ENCODE data around the gene GPRC5A. TPM values are rescaled to one million over a fixed set of nuclear protein-coding genes. Genes with fewer than 3 reads are reported as not detected.

Gene GPRC5A
- total RNA-seq, 3 donors from 2014 or later = 136 to 326 (median 320) TPM

DNA sequence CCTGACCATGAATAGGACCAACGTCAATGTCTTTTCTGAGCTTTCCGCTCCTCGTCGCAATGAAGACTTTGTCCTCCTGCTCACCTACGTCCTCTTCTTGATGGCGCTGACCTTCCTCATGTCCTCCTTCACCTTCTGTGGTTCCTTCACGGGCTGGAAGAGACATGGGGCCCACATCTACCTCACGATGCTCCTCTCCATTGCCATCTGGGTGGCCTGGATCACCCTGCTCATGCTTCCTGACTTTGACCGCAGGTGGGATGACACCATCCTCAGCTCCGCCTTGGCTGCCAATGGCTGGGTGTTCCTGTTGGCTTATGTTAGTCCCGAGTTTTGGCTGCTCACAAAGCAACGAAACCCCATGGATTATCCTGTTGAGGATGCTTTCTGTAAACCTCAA is 17.3 kb downstream of the GPRC5A start:
- TF ChIP-seq, protein P1, sequence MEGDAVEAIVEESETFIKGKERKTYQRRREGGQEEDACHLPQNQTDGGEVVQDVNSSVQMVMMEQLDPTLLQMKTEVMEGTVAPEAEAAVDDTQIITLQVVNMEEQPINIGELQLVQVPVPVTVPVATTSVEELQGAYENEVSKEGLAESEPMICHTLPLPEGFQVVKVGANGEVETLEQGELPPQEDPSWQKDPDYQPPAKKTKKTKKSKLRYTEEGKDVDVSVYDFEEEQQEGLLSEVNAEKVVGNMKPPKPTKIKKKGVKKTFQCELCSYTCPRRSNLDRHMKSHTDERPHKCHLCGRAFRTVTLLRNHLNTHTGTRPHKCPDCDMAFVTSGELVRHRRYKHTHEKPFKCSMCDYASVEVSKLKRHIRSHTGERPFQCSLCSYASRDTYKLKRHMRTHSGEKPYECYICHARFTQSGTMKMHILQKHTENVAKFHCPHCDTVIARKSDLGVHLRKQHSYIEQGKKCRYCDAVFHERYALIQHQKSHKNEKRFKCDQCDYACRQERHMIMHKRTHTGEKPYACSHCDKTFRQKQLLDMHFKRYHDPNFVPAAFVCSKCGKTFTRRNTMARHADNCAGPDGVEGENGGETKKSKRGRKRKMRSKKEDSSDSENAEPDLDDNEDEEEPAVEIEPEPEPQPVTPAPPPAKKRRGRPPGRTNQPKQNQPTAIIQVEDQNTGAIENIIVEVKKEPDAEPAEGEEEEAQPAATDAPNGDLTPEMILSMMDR (IDR thresholded peaks at IDR 0.05) = no peak
- no peak for ATAC-seq
- peaks cover 16% of the 10 kb centered on the region for H3K4me1 ChIP-seq (ENCODE audit: low read depth)
- intact Hi-C loops (cut with DNase I, micrococcal nuclease) = no loop called here
- no peak for DNase-seq
- H3K36me3 ChIP-seq (ENCODE audit: low read depth) = no peaks in the 10 kb centered on the region
- no peak overlapping the region for H3K4me3 ChIP-seq
- H3K9me3 ChIP-seq = no peaks in the 10 kb centered on the region

- Histone ChIP-seq H3K9me3 (no peaks in the 10 kb centered on the region), H3K4me3 (no peak overlapping the region), H3K4me1 (ENCODE audit: low read depth) (peaks cover 15% of the 10 kb centered on the region), H3K36me3 (ENCODE audit: low read depth) (no peaks in the 10 kb centered on the region)
- TF ChIP-seq, protein P1 (IDR thresholded peaks at IDR 0.05) = no peak
- intact Hi-C loops (cut with DNase I, micrococcal nuclease) = no loop called here
- no peak for ATAC-seq
- DNase-seq = no peak
These were observed 18.0 kb downstream of the GPRC5A start for GRCh38 chr12:12909228-12909994.

DNA sequence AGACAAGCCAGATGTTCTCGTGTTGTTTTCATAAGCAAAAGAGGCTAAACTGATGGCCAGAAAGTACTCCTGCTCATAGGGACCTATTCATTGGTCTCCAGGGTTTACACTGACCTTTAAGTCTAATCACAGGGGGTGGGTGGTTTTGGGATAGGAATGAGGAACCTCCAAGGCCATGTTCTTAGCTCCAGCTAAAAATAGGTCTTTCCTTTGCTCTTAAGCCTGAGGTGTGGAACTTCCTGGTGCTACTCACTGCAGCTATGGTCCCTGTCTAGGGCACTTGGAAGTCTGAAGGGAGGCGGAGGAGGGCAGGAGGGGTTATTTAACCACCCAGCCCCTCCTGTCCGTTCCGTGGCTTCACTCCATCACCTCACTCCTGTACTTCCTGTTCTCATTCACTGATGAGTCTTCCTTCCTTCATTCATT is 18.6 kb downstream of the GPRC5A start:
- intact Hi-C loops (cut with DNase I, micrococcal nuclease) = loop anchor here in 1 of 2 donors (10.0 kb wide), 1 partner anchor 315 kb away; no protein-coding TSS in a partner anchor
- TF ChIP-seq, protein P1 (IDR thresholded peaks at IDR 0.05) = no peak
- Histone ChIP-seq H3K9me3 (no peaks in the 10 kb centered on the region), H3K4me1 (ENCODE audit: low read depth) (peaks cover 15% of the 10 kb centered on the region), H3K36me3 (ENCODE audit: low read depth) (no peaks in the 10 kb centered on the region), H3K4me3 (no peak overlapping the region)
- no peak for DNase-seq
- peak; percentile 63 for ATAC-seq

- no peak for ATAC-seq
- Histone ChIP-seq H3K4me3 (no peak overlapping the region), H3K4me1 (ENCODE audit: low read depth) (peaks cover 15% of the 10 kb centered on the region), H3K36me3 (ENCODE audit: low read depth) (no peaks in the 10 kb centered on the region), H3K9me3 (no peaks in the 10 kb centered on the region)
- TF ChIP-seq, protein P1 (IDR thresholded peaks at IDR 0.05) = no peak
- intact Hi-C loops (cut with DNase I, micrococcal nuclease) = loop anchor here in 1 of 2 donors (10.0 kb wide), 1 partner anchor 312 kb away; no protein-coding TSS in a partner anchor
- DNase-seq = no peak
These were observed 21.3 kb downstream of the GPRC5A start for GRCh38 chr12:12912711-12913110.

DNA sequence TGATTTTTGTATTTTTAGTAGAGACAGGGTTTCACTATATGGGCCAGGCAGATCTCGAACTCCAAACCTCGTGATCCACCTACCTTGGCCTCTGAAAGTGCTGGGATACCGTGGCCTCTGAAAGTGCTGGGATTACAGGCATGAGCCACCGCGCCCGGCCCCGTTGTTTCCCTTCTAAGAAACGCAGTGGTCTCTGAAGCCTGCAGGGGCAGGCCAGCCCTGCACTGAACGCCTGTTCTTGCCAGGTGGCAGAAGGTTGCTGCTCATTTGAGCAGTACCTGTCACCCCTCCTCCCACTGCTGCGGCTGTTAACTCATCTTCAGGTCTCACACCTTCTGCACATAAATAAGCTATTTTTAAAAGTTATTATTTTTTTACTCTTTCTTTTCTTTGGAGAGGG is 24.3 kb downstream of the GPRC5A start:
- no peaks in the 10 kb centered on the region for H3K9me3 ChIP-seq
- no peak overlapping the region for H3K4me3 ChIP-seq
- intact Hi-C loops (cut with DNase I, micrococcal nuclease) = loop anchor here (2.0 to 10.0 kb wide), 2 partner anchors 297 to 309 kb away; no protein-coding TSS in a partner anchor
- TF ChIP-seq, protein P1 (IDR thresholded peaks at IDR 0.05) = no peak
- ATAC-seq = no peak
- H3K4me1 ChIP-seq (ENCODE audit: low read depth) = peaks cover 1% of the 10 kb centered on the region
- no peak for DNase-seq
- H3K36me3 ChIP-seq (ENCODE audit: low read depth) = no peaks in the 10 kb centered on the region
